GM19328 (cell line): Measurements from ENCODE around the gene JDP2.

ENCODE experiments used
- ATAC-seq: cut with Tn5 transposase; IDR thresholded peaks from one replicate; pipeline ENCODE4 v1.9.1; 2021; ENCODE audit warnings: mild to moderate bottlenecking, moderate library complexity; ENCODE audit not compliant: unreplicated experiment

JDP2 gene

DNA sequence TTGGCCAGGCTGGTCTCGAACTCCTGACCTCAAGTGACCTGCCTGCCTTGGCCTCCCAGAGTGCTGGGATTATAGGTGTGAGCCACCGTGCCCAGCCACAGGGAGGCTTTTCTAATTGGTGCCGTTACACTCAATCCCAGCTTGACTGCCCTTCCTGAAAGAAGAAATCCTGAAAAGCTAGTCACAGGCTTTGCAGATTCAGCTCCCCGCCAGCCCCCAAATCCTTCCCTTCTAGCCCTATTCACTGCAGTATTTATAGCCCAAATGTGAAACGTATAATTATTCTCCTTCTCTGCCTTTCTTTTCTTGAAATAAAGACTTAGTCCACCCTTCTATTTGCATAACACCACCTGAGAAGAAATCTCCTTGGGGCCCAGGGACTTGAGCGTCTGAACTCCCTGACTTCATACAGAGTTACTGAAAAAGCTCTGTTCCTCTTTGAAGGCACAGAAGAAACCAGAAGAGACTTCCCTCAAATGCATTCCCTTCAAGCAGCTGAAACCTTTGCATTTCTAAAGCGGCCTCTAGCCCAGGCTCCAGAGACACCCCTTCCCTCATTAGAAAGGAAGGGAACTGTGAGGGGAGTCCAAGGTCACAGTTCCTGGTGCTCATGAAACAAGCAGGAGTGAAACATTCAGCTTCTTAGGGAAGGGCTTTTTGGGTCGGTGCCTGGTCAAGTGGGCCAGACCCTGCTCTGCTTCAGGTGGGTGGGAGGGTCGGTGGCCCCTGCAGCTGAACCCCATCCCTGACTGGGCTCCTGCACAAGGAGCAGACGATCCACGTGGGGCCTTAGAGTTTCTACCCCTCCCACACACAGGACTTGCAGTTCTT lies 52.2 kb downstream of the JDP2 start:
- no peak for ATAC-seq

DNA sequence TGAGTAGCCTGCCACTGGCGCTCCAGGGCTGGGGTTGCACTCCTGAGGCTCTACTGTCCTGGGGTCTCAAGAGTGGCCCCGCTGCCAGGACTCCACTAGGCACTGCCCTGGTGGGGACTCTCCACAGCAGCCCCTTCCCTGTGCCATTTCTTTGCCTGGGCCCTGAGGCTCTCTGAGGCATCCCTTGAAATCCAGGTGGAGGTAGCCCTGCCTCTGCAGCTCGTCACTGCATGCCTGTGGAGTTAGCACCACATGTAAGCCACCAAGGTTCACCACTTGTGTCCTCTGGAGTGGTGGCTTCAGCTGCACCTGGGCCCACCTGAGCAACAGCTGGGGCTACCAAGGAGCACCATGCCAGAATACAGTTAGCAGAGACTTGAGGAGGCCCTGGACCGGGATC lies 54.5 kb downstream of the JDP2 start:
- ATAC-seq = no peak

DNA sequence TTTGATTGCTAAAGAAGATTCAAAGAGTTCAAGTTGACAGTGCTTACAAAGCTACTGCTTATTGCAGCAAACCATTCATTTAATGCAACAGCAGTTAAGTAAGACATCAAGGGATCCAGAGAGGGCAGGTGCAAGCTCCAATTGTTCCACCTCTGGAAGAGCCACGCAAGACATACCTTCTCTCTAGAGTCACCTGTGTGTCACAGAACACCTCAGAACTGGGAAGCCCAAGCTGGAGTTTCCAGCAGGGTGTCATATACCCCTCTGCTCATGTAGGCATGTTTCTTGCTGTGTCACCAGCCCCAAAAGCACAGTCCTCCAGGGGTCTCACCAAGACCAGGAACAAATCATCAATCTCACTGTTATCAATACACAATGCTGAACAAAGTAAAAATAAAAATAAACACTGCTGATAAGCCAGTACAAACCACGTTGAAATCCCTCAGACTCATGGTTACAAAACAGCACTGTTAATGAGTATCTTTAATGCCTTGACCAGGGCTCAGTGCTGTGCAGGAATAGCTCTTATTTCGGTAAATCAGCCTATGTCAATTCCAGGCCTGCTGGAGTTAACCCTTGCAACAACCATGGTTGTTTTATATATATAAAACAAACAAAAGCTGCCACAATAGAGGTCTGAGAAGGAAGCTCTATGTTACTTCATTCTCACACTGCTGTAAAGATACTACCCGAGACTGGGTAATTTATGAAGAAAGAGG lies 57.0 kb downstream of the JDP2 start:
- ATAC-seq = no peak

DNA sequence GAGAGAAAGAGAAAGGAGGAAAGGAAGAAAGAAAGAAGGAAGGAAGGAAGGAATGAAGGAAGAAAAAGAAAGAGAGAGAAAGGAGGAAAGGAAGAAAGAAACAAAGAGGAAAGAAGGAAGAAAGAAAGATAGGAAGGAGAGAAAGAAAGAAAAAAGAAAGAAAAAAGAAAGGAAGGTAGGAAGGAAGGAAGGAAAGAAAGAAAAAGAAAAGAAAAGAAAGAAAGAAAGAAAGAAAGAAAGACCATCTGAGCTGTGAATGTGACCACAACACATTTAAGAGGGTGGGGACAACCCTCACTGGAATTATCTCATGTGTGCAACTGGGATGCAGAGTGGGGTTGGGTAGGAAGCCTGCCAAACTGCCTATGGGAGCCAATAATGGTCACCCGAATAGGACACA lies 58.5 kb downstream of the JDP2 start:
- ATAC-seq = no peak

DNA sequence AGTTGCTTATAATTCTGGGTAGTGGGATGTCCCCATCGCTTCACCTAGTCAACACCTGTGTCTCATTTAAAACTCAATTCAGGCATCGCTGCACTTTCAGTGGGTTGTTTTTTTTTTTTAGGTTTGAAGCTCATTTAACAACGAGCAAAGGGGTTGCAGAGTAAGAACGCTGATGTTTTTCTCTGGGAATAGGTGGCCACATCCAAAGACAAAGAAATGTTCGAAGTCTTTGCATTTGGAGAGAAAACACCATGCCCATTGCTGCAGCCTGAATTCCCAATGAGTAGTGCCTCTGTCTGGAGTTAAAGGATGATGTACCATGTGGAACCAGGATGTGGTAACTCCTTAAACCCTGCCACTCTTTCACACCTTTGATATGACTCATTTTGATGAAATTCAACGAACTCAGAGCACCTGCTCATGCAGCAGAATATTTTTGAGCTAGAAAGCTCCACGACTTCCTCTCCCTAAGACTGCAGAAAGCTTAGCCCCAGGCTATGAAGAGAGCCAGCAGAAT lies 59.4 kb downstream of the JDP2 start:
- ATAC-seq = no peak

DNA sequence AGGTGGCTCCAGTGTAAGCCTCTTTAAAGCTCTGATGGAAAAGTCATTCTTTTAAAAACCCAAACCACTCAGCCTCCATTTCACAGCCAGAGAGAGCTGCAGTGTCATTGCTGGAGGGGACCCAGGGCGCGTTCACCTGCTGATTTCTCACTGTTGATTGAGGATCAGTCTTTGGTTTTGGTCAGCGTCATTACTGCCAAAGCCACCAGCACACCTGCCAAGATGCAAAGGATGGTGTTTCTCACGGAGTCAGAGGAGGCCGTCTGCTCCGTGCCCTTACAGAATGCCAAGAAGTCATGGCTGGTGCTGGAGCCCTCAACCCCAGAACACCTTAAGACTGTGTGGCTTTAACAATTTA lies 61.6 kb downstream of the JDP2 start:
- ATAC-seq = no peak

DNA sequence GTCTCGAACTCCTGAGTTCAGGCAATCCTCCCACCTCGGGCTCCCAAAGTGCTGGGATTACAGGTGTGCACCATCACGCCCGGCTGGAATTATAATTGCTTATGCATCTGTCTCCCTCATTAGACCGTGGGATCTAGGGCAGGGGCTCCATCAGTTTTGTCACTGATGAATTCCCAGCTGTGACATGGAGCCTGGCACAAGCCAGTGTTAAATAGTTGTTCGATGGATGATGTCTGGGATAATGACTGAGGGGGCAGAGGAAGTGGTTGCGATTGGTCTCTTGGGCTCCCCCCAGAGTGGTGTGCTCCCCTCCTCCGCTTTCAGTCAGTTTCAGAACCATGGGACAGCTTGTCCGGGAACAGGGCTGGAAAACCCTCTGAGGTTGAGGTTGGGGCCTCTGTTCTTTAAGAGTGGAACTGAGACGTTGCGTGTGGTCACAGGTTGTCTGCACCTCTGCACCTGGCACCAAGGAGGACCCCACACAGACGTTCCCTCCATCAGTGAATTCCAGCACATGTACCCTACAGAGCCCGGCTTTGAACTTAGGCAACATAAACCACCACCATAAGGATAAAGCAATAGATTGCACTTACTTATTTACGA lies 63.7 kb downstream of the JDP2 start:
- ATAC-seq = no peak

DNA sequence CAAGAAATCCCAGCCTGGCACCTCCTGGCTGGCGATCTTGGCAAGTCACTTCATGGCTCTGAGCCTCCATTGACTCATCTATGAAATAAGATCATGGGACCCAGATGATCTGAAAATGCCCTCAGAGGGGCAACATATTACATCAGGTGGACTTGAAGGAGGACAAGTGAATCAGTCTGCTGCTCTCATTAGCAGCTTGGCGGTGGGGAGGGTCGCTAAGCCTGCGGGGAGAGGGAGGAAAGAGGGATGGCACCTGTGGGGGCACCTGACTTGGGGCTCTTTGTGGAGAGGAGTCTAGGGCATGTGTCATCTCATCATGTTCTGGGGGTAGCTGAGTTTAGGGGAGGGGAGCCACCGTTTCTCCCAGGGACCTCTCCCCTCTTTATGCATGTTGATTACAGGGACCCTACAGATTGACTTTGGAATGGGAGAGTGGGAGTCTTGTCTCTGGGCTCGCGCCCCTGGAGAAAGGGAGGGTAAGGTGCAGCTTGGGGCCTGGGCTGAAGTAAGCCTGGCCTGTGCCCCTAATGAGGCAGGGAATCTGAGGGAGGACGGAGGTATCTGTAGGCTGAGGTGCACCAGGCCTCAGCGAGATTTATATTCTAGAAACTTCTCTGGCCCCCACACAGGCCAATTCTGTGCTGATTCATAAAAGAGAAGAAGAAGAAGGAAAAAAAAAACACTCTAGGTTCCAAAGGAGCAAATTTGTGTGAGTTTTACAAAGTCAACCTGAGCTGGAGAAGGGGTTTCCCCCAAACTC lies 65.2 kb downstream of the JDP2 start:
- ATAC-seq = no peak

DNA sequence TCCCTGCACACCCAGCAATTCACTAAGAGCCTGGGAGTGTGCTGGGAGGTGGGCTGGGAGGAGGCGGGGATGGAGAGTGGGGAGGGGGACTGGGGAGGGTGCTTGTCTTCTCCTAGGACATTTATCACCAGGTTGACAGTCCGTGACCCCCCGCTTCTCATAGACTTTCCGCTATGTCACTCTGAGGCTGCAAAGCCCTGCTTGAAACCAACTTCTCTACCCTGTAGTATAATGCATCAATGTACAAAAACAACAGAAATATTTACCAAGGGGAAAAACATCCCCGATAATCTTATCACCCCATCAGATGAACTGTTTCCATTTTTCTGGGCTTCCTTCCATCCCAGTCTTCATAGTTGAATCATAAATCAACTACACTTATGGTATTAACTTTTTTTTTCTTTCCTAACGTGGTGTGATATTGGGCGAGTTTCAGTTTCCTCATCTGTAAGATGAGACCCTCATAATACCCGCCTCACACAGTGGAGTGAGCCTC lies 65.8 kb downstream of the JDP2 start:
- no peak for ATAC-seq

DNA sequence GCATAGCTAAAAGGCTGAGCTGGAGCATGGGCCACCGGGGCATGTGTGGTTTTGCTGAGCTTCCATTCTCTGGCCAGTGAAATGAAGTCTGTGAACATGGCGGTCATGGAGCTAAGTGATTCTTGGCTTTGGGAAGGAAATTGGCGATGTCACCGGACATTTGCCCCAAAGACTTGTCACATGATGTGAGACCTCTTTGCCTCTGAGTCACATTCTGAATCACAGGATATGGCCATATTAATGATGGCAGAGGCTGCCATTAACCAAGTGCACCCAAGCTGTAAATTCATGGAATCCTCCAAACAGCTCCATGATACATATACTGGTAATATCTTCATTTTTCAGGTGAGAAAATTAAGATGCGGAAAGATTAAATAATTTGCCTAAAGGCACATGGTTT lies 67.1 kb downstream of the JDP2 start:
- no peak for ATAC-seq

DNA sequence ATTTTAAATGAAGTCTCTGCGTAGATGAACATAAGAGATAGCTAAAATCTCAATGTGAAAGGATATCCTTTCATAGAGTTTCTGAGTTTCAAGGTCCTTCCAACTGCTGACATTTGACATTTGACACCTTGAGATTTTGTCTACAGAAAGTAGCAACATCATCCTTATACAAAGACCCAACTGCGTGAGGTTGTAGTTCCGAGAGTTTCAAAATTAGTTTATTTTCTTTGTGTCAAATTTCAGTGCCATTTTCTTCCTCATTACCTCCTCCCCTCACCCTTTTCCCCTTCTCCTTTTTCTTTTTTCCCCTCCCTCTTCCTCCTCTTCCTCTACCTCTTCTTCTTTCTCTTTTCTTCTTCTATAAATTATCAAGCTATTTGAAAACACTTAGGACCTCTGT lies 67.6 kb downstream of the JDP2 start:
- ATAC-seq = no peak

DNA sequence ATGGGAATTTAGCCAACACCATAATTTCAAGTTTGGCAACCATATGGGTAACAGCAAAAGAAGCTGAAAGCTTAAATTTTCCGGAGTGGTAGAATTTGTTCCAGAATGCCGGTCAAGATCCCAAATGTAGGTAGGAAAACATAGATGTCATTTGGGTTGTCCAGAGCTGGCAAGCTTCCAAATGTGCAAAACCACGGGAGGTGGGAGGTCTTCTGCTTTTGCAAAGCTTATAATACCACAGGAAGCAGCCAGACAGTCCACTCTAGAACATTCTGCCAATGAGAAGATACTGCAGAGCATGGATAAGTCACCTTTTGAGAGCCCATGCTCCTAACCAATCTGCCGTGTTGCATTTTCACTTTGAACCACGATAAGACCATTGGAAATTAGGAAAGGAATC lies 68.1 kb downstream of the JDP2 start:
- ATAC-seq = no peak

DNA sequence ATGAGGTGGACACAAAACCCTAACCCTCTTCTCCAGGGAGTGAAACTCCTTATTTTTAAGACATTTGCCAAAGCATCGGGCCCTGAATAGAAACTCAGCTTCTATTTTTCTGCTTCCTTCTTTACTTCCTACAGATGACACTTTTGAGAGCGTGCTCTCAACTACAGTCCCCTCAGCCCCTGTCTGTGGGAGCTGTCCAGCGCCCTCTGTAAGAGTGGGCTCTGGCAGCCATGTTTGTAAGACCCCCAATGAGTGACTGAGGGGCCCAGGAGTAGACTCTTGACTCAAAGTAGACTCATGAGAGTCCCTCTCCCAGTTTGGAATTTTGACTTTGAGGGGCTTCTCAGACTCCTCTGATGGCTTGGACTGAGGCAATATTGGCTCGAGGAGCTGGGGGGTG lies 68.9 kb downstream of the JDP2 start:
- no peak for ATAC-seq

DNA sequence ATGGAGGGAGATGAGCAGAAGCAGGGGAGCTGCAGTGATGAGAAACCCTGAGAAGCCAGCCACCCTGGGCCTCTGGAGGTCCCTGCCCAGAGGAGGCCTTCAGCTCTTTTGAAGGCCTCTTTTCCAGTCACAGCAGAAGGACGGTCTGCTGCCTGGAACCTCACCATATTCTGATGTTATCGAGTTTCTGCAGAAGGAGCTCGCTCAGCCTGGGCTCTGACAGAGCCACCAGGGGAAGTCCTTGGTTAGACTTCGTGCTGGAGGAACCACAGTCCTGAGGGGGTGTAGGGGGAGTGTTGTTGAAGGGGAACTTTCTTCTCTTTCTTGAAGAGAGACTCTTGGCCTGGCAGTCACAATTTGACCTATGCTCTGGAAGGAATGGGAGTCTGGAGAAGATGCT lies 69.4 kb downstream of the JDP2 start:
- no peak for ATAC-seq

DNA sequence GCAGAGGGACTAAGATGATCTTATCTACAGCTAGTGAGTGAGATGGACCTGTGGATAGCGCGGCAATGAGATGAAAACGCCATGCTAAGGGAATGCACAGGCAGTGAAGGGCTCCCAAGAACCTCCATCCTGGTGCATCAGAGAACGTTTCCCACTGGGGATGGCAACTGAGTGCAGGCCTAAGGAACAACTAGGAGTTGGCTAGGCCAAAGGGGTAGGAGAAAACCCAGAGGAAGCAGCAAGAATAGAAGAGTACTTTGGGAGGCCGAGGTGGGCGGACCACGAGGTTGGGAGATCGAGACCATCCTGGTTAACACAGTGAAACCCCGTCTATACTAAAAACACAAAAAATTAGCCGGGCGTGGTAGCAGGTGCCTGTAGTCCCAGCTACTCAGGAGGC lies 69.9 kb downstream of the JDP2 start:
- ATAC-seq = no peak

DNA sequence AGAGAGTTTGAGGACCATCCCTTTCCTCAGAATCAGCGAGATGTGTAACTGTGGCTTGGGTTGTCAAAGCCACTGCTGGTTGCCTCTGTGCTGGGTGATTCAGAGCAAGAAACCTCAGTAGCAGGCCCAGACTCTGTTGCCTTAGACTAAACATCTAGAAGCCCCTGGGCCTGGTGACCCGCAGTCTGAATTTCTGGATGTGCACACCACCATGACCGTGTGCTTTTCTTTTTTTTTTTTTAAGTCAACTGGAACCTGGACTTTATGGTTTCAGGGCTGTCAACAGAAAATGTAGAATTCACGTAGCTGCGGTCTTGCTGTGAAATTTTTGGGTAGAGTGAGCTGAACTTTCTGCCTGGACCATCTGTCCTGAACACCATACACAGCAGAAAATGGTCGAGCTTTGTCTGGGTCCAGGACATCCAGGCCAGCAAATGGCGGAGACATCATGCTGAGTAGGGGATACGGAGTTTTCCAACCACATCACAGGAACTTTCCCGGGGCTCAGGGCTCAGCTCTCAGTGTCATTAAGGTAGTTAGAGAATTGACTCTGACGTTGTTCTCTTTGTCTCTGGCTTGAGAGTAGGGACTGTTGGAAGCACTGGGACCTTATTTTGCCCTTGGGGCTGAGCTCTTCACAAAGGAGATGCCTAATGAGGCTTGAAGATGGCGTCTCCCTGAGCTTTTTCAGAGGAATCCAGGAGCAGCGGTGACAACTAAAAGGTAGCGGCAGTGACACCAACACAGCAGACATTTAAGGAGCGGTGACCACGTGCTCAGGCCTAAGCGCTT lies 71.5 kb downstream of the JDP2 start:
- peak; percentile 56 for ATAC-seq

DNA sequence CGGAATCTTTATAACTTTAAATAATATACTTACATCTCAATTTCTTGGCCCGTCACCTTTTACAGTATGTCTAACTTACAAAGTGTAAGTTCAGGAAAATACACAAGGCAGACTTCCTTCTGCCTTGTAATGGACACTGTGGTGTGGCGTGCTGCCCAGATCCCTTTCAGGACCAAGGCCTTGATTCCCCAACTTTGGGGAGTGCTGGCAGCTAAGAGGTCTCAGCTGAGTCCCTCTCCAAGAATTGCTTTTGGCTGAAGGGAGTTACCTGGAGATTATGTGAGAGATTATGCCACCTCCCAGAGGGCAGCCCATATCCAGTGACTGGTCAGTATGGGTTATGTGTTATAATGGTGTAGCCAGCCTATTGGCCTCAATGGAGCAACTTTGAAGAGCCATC lies 73.3 kb downstream of the JDP2 start:
- no peak for ATAC-seq

DNA sequence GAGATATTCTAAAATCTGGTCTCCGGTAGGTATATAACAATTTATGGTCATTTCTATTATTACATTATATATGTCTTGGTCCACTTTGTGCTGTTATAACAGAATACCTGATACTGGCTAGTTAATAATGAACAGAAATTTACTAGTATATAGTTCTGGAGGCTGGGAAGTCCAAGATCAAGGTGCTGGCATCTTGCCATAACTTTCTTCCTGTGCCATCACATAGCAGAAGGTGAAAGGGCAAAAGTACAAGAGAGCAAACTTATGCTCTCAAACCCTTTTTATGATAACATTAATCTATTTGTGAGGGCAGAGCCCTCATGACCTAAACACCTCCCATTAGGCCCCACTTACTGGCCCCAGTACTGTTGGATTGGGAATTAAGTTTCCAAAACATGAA lies 76.6 kb downstream of the JDP2 start:
- ATAC-seq = no peak

DNA sequence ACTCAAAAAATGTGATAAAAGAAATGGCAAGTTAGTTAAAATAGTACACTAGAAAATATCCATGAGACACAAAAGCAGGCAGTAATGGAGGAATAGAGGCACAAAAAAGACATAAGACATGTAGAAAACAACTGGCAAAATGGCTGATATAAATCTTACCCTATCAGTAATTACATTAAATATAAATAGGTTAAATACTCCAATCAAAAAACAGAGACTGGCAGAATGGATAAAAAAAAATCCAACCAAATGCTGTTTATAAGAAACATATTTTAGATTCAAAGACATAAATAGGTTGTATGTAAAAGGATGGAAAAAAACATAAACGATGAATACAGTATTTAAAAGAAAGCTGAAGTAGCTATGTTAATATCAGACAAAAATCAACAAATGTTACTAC lies 79.1 kb downstream of the JDP2 start:
- no peak for ATAC-seq

DNA sequence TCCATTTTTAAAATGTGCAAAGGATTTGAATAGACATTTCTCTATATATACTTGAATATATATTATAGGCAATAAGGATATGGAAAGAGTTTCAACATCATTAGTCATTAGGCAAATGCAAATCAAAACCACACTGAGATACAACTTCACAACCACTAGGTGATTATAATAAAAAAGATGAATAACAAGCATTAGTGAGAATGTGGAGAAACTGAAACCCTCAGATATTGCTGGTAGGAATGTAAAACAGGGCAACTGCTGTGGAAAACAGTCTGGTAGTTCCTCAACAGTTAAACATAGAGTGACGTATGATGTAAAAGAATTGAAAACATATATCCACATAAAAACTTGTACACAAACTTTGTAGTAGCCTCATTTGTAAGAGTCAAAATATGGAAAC lies 82.7 kb downstream of the JDP2 start:
- ATAC-seq = no peak
